NCI-H460 (cell line): ENCODE results near the gene UNK. TPM values are rescaled to one million over a fixed set of nuclear protein-coding genes. Genes with fewer than 3 reads are reported as not detected.
"Not testable (repeated sequence)": the region's sequence is repeated elsewhere in the genome, so short reads cannot be mapped to it uniquely, and the experiment has no call there.

ENCODE experiments used
- DNase-seq: peaks from one replicate; pipeline ENCODE4 v3.0.0-alpha.2; 2016; ENCODE audit warnings: low read depth; ENCODE audit errors: extremely low read depth
- total RNA-seq: library from RNA; depleted of rRNA; stranded (reverse); fragments of >200 nt; shearing (Covaris generic); gene quantifications from 2 replicates; pipeline ENCODE4 v1.2.3, GENCODE V29; 2014

Gene UNK
- total RNA-seq, 1 experiment from 2014 or later, result 33.8 TPM

GRCh38 chr17:75773121-75773807, 11.3 kb upstream of the UNK start:
- DNase-seq, result no peak

- DNase-seq, result no peak
Observed at GRCh38 chr17:75773808-75774470, 10.7 kb upstream of the UNK start.

GRCh38 chr17:75774471-75774990, 10.1 kb upstream of the UNK start:
- DNase-seq, result no peak

GRCh38 chr17:75774991-75775668, 9.5 kb upstream of the UNK start:
- DNase-seq, result no peak

GRCh38 chr17:75776386-75777295, 8.0 kb upstream of the UNK start:
- no peak for DNase-seq

GRCh38 chr17:75777296-75777922, 7.2 kb upstream of the UNK start:
- no peak for DNase-seq

- not testable (repeated sequence) for DNase-seq
Observed at GRCh38 chr17:75778066-75778860, 6.3 kb upstream of the UNK start.

GRCh38 chr17:75778861-75779249, 5.8 kb upstream of the UNK start:
- no peak for DNase-seq

GRCh38 chr17:75779250-75779986, 5.2 kb upstream of the UNK start:
- DNase-seq, result peak; percentile 100

GRCh38 chr17:75779987-75780889, 4.4 kb upstream of the UNK start:
- DNase-seq, result no peak

- peak; percentile 49 for DNase-seq
Observed at GRCh38 chr17:75783069-75783783, 1.4 kb upstream of the UNK start.

GRCh38 chr17:75783803-75784472, 668 bp upstream of the UNK start:
- DNase-seq, result no peak

GRCh38 chr17:75785016-75785890, 647 bp downstream of the UNK start:
- peak; percentile 74 for DNase-seq

- DNase-seq, result no peak
Observed at GRCh38 chr17:75791254-75791653, 6.6 kb downstream of the UNK start.

GRCh38 chr17:75793460-75793859, 8.9 kb downstream of the UNK start:
- no peak for DNase-seq
